ENCODE data around the gene ZNF692. TPM values are rescaled to one million over a fixed set of nuclear protein-coding genes. Genes with fewer than 3 reads are reported as not detected.
A peak's percentile ranks its signal among the peaks of the same experiment; 100 is the strongest.

The ZNF692 gene
- total RNA-seq, 1 experiment from 2014 or later: 40.1 TPM

- no peak within 1 kb of the TSS for H4K91ac ChIP-seq (ENCODE audit: insufficient read length, low read depth, low read length)
- H2AK5ac ChIP-seq (ENCODE audit: insufficient read length, low read length): no peak within 1 kb of the TSS
- TF ChIP-seq CTCF (conservative IDR thresholded peaks at IDR 0.05): peak; percentile 67
- H3K27ac Mint-ChIP-seq: peak within 1 kb of the TSS; percentile 98 to 100 (median 99)
- H2BK120ac ChIP-seq (ENCODE audit: low read depth, low read length, poor library complexity, severe bottlenecking): no peak within 1 kb of the TSS
- peak within 1 kb of the TSS; percentile 96 for H3K18ac ChIP-seq (ENCODE audit: insufficient read length, low read depth, low read length)
- H3K56ac ChIP-seq (ENCODE audit: insufficient read length, low read depth, low read length): no peak within 1 kb of the TSS
- no peak within 1 kb of the TSS; the same call in none of the 2 replicates for H3K4ac ChIP-seq (ENCODE audit: low read depth, low read length)
- H3K79me2 ChIP-seq (ENCODE audit: insufficient read depth, low read length): peaks cover 5% of the 10 kb centered on the region; the same call in 1 of the 2 replicates
- H3T11ph ChIP-seq (ENCODE audit: low read length): no peak within 1 kb of the TSS
- no peaks in the 10 kb centered on the region for H4K20me1 ChIP-seq (ENCODE audit: control insufficient read depth, insufficient read depth, insufficient read length)
- peak within 1 kb of the TSS; percentile 98 for H2AFZ ChIP-seq (ENCODE audit: low read length)
- H3K14ac ChIP-seq (ENCODE audit: insufficient read depth, low read length): peak within 1 kb of the TSS; percentile 91; the same call in 1 of the 2 replicates
- peaks cover 17 to 29% of the 10 kb centered on the region in 2 experiments for H3K4me1 Mint-ChIP-seq
- H3K9ac ChIP-seq (ENCODE audit: extremely low read depth, insufficient read length, low read length): peak within 1 kb of the TSS; percentile 87
- WGBS (ENCODE audit: extremely low coverage, insufficient read length, low lambda C conversion rate): no CpG with 5 or more reads among the region's 56 CpGs
- peaks cover 4% of the 10 kb centered on the region for H3K23me2 ChIP-seq (ENCODE audit: insufficient read length, low read depth, low read length, poor library complexity, severe bottlenecking)
- peaks cover 12% of the 10 kb centered on the region for H3K79me1 ChIP-seq (ENCODE audit: insufficient read depth, low read depth, low read length, poor library complexity, severe bottlenecking)
- H2BK20ac ChIP-seq (ENCODE audit: low read depth, low read length, poor library complexity, severe bottlenecking): no peak within 1 kb of the TSS
- H3K9me3 Mint-ChIP-seq: peaks cover 3 to 6% of the 10 kb centered on the region in 2 experiments
- no peaks in the 10 kb centered on the region for H3K4me1 ChIP-seq (ENCODE audit: insufficient read depth, low read length)
- H2BK5ac ChIP-seq (ENCODE audit: insufficient read length, low read length): peak within 1 kb of the TSS; percentile 23
- peak within 1 kb of the TSS; percentile 79 for H3K4me2 ChIP-seq (ENCODE audit: insufficient read depth, insufficient read length, low read length)
- no peak within 1 kb of the TSS for H4K8ac ChIP-seq (replicated peaks; ENCODE audit: insufficient read length, low read depth, low read length)
- no peaks in the 10 kb centered on the region; the same call in none of the 2 replicates for H3K27me3 Mint-ChIP-seq (ENCODE audit: low read depth)
- no peaks in the 10 kb centered on the region for H3K9me3 ChIP-seq (ENCODE audit: control insufficient read depth, low read depth, low read length)
- H3K36me3 Mint-ChIP-seq (ENCODE audit: insufficient read depth in 1 of 3, low read depth in 3 of 3): peaks cover 9 to 31% (median 26%) of the 10 kb centered on the region in 3 experiments; a peak in 6 of 7 replicates
- H3K4me3 Mint-ChIP-seq: peak within 1 kb of the TSS; percentile 87 to 90
- no peak within 1 kb of the TSS for H3K23ac ChIP-seq (ENCODE audit: insufficient read length, low read depth, low read length)
- no peaks in the 10 kb centered on the region for H3K27me3 ChIP-seq (ENCODE audit: insufficient read depth, low read length)
- no peak within 1 kb of the TSS for H4K5ac ChIP-seq (ENCODE audit: insufficient read length, low read depth, low read length)
- H2BK12ac ChIP-seq (ENCODE audit: insufficient read length, low read depth, low read length): no peak within 1 kb of the TSS
- peak within 1 kb of the TSS; percentile 30 for H3K27ac ChIP-seq (ENCODE audit: insufficient read length, low read depth, low read length)
- DNase-seq: peak; percentile 92
- no peak within 1 kb of the TSS for H2BK15ac ChIP-seq (ENCODE audit: low read depth, low read length)
Observed at GRCh38 chr1:248825909-248826760, 32.8 kb downstream of the ZNF692 start, which contains the start of gene SH3BP5L. TSS of gene SH3BP5L (minus strand) at chr1:248825915. CDS start at chr1:248824935, 980 bp downstream.

Data from H9 (cell line).